GM19463 (cell line): ENCODE measurements around the gene PRKCB.
"Not testable (repeated sequence)": the region's sequence is repeated elsewhere in the genome, so short reads cannot be mapped to it uniquely, and the experiment has no call there.

ENCODE experiments used
- ATAC-seq: cut with Tn5 transposase; IDR thresholded peaks from one replicate; pipeline ENCODE4 v1.9.1; 2021; ENCODE audit warnings: mild to moderate bottlenecking, moderate library complexity; ENCODE audit not compliant: unreplicated experiment

The PRKCB gene

DNA sequence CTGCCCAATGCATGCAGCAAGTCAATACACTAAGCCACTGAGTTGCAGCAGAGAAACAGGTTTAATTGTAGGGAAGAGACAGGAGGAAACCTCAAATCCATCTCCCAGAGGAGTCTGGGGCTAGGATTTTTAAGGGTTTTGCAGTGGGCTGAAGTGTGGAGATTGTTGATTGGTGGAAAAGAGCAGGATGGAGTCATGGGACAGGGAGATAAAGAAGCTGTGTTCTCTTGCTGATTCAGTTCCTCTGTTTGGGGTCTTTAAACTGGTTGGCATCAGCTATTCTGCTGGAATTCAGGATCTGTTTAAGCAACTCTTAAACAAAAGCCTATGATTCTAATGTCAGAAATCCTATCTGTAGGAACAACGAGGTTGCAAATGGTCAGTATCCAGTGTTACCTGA, 239.5 kb downstream of the PRKCB start:
- ATAC-seq: no peak

DNA sequence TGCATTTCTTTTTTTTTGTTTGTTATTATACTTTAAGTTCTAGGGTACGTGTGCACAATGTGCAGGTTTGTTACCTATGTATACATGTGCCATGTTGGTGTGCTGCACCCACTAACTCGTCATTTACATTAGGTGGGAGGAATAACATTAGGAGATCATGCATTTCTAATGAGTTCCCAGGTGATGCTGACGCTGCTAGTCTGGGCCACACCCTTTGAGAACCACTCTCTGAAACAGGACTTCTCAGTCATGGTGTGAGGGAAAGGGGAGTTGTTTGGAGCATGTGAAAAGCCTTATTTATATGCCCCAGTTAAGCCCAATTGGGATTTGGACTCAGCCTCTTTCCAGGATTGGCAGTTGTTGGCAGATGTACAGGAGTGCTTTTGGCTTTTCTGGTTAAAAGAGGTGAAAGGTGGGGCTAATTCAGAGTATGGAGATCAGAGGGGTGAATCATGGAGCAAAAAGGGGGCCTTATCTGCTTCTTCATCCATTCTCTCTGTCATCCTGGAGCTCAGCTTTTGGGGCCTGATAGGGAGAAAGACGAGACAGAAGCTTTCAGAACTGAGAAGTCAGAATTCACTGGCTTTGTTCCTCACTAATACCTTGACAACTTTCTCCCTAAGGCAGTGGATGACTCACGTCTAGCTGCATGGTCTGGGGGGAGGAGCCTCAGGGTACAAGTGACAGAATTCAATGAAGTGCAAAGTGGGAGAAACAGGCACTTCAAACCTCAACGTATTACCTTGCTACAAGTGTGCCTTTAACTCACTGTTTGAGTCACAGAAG, 240.3 kb downstream of the PRKCB start:
- peak; percentile 74 for ATAC-seq

DNA sequence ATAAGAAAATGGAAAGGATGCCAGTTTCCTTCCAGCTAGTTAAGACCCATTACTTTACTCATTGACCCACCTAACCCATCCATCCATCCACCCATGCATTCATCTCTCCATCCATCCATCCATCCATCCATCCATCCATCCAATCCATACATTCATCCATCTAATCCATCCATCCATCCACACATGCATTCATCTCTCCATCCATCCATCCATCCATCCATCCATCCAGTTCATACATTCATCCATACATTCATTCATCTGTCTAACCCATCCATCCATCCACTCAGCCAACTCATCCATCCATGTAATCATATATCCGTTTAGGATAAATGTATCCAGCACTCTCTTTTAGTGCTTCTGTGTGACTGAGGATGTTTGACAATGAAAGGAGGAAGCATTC, 241.5 kb downstream of the PRKCB start:
- no peak for ATAC-seq

DNA sequence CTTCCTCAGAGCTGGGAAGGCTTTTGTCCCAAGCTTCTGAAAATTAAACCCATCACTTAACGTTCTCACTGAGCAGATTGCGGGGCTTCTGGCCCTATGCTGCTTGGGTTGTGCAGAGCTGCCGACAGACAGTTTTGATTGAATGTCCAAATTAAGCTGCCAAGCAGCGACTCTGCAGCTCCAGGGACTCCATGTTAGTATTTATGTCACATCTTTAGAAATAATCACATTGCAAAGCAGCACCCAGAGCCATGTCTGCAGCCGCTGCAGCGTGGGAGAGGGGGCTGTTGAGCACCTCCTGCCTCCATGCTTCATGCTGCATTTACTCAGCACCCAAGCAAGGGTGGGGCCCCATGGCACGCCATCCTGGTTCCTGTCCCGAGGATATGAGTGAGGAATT, 242.2 kb downstream of the PRKCB start:
- ATAC-seq: no peak

DNA sequence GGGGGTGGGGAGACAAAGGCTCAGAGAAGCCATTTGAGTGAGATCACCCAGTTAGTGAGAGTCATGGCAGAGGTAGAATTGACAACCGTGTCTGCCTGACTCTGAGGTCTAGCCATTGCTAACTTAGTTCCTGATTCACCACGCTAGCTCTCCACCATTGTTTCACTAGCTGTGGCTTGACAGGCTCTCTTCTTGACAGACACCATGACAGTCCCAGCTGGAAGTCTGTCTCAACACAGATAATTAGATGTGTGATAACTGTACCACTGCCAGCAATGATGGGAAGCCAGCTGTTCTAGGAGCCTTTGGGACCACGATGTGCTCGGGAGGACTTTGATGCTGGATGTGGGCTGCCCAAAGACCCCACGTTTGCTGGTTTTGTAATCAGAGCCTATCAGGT, 249.9 kb downstream of the PRKCB start:
- ATAC-seq: no peak

DNA sequence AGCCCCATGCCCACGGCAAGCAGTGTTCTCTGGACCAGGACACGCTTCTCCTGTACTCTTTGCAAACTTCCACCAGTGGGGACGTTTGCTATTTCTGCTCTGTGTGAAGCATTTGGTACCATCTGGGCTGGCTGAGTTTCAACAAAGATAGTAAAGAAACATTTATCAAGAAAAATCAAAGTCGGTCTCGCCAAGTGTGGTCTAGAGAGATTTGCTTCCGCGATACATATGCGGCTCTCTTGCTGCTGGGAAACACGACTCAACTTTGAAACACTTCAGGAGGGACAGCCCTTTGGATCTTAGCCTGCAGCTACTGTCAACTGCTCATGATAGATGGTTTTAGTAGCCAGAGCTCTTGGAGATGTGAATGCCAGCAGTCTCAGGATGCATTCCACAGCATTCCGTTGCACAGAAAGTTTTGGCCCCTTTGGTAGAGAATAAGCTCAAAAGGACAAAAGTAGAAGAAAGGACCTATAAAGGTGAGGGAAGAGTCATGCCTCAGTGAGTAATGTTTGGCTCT, 252.2 kb downstream of the PRKCB start:
- ATAC-seq: no peak

DNA sequence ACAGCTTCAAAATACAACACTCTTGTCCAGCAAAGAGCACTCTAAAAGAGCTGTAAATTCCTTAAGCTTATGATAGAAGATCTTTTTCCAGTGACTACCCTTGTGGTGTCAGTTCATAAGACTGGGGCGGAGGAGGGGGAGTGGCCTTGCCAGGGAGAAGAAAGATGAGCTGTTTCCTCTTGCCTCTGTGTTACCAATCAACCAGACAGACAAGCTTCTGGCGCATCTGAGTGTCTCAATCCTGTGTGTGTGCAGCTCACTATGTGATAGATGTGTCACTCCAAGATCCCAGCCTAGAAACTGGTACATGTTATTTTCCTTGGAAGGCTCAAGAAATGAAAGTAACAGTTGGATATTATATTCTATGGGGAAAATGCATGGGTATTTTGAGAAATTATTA, 253.0 kb downstream of the PRKCB start:
- ATAC-seq: no peak

DNA sequence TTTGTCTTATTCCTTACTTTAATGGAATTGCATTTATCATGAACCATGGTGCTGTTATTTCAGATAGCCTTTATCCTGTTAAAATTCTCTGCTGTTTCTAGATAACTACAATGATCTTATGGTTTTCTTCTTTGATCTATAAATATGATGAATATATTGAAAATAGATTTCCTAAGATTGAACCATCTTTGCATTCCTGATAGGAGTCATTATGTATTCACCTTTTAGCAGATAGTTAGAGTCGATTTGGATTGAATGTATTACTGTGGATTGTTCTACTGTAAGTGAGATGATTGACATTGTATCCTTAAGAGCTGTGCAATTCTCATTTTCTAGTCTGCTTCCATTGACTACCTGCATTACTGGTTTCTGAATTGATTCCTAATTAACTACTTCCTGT, 255.3 kb downstream of the PRKCB start:
- ATAC-seq: no peak

DNA sequence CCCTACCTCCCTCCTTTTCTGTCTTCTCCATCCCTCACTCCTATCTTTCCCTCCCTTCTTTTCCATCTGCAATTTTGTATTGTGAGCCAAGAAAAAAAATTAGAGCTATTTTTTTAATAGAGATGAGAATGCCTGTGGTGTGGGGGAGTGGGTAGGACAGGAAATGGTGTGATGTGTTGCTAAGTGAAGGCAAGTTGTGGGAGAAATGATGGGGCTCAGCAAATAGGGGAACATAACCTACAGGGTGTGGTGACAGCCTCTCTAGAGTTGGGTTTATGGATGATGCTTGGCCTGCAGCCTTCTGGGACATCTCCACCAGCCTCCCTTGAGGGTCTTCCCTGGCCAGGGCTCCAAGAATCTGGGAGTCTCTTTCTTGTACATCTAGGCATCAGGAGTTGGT, 257.3 kb downstream of the PRKCB start:
- ATAC-seq: no peak

DNA sequence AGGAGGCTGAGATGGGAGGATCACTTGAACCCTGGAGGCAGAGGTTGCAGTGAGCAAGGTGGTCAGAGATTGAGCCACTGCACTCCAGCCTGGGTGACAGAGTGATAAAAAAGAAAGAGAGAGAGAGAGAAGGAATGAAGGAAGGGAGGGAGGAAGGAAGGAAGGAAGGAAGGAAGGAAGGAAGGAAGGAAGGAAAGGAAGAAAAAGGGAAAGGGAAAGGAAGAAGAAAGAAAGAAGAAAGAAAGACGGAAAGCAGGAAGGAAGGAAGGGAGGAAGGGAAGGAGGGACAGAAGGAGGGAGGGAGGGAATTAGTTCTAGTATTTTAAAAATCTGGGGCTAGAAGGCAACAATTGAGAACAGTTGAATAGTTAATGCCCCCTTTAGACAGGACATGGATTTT, 258.9 kb downstream of the PRKCB start:
- no peak for ATAC-seq

DNA sequence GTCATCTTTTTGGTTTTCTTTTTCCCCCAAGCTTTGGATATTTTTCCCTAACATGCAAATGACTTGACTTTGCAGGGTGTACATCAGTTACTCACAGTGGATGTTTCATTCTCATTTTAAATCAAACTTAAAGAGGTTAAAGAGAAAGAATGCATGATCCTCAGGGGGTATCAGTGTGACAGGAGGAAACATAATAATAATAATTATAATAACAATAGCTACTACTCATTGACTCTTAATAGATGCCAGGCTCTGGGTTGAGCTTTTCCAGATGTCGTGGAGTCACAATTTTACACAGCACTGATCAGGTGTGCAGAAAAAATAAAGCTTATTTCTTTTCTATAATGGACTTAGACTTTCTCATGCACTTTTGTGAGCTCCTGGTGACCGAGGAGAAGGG, 263.1 kb downstream of the PRKCB start:
- no peak for ATAC-seq

DNA sequence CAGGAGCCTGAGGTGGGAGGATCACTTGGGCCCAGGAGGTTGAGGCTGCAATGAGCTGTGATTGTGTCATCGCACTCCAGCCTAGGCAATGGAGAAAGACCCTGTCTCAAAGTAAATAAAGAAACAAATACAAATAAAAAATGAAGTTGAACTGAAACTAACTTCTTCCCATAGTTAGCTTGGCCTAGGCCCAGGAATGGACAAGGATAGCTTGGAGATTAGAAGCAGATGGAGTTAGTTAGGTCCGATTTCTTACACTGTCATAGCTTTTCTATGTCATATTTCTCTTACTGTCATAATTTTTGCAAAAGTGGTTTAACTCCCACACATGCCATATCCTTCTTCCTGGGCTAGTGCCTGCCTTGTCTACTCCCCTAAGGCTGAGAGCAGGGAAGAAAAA, 265.6 kb downstream of the PRKCB start:
- ATAC-seq: no peak

DNA sequence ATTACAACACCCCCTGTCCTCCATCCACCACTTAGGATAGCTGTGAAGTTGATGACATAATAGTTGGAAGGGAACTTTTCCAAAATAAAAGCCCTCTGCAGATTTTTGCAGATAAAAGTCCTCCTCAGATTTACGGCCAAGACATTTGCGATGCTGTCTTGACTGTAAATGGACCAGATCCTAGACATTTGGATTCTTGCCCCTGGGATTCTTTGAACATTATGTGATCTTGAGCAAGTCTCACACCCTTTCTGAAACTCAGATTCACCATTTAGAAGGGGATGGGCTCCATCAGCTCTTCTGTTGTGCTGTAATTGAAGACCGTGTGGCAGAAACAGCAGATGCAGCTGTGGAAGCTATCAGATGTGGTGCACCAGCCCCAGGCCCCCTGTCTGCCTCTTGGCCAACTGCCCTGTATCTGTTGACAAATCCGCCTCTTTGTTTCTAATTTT, 266.5 kb downstream of the PRKCB start:
- ATAC-seq: no peak

DNA sequence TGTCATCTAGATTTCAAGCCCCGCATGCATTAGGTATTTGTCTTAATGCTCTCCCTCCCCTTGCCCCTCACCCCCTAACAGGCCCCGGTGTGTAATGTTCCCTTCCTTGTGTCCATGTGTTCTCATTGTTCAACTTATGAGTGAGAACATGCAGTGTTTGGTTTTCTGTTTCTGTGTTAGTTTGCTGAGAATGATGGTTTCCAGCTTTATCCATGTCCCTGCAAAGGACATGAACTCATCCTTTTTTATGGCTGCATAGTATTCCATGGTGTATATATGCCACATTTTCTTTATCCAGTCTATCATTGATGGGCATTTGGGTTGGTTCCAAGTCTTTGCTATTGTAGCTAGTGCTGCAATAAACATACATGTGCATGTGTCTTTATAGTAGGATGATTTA, 269.7 kb downstream of the PRKCB start:
- ATAC-seq: not testable (repeated sequence)

DNA sequence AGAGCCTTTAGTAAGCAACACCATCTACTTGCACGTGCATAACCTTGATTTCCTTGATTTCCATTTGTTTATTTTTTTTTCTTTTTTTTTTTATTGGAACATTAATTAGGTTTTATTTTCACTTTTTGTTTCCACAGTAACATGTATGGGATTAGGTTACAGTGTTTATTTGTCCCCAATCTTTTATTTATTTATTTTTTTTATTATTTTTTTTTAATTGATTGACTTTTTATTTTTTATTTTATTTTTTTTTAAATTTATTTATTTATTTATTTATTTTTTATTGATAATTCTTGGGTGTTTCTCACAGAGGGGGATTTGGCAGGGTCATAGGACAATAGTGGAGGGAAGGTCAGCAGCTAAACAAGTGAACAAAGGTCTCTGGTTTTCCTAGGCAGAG, 272.3 kb downstream of the PRKCB start:
- not testable (repeated sequence) for ATAC-seq

DNA sequence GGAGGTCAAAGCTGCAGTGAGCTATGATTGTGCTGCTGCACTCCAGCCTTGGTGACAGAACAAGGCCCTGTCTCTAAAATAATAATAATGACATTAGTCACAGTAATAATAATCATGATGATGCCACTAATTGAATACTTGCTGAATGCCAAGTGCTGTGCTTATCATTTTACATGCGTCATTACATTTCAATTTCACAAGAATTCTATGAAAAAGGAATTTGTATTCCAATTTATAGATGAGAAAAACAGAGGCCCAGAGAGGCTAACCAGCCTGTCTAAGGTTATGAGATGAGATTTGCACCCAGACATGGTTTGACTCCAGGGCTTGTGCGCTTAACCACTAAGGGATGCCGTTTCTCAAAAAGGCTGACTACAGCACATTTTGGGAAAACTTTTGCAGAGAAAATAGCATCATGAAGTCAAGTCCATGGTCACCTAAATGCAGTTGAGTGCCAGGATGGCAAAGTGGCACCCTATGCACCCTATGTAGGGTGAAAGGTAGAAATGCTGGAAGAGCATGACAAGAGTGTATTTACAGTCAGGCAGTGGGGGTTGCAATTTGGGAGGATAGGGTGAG, 276.0 kb downstream of the PRKCB start:
- ATAC-seq: no peak

DNA sequence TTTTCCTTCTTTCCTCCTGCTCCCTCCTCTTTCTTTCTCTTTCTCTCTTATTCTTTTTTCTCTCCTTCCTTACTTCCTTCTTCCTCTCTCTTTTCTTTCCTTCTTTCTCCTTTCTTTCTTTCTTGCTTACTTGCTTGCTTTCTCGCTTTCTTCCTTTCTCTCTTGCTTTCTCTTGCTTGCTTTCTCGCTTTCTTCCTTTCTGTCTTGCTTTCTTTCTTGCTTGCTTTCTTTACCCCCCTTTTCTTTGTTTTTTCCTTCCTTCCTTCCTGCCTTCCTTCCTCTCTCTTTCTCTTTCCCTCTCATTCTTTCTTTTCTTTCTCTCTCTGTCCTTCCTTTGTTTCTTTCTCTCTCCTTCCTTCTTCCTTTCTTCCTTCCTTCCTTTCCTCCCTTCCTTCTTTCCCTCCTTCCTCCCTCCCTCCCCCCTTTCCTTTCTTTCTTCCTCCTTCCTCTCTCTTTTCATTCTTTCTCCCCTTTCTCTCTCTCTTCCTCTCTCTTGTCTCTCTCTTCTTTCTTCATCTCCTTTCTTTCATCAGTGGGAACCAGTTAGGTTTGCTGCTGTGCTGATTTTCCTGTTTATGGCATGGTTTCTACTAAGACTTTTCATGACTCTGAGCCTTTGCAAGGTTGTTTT, 277.4 kb downstream of the PRKCB start:
- no peak for ATAC-seq

DNA sequence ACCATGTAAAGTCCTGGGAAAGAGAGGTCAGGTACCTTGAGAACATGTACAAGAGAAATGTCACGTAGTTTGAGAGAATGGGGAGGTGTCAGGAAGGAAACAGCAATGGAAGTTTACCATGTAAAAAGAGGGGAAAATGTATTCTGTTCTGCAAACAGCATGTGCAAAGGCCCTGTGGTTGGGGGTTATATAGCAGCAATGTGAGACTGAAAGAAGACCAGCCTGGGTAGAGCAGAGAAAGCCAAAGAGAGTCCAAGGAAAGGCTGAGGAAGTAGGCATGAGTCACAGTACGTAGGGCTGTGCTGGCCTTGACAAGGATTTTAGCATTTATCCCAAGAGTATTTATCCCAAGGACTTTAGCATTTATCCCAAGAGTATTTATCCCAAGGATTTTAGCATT, 279.1 kb downstream of the PRKCB start:
- ATAC-seq: no peak

DNA sequence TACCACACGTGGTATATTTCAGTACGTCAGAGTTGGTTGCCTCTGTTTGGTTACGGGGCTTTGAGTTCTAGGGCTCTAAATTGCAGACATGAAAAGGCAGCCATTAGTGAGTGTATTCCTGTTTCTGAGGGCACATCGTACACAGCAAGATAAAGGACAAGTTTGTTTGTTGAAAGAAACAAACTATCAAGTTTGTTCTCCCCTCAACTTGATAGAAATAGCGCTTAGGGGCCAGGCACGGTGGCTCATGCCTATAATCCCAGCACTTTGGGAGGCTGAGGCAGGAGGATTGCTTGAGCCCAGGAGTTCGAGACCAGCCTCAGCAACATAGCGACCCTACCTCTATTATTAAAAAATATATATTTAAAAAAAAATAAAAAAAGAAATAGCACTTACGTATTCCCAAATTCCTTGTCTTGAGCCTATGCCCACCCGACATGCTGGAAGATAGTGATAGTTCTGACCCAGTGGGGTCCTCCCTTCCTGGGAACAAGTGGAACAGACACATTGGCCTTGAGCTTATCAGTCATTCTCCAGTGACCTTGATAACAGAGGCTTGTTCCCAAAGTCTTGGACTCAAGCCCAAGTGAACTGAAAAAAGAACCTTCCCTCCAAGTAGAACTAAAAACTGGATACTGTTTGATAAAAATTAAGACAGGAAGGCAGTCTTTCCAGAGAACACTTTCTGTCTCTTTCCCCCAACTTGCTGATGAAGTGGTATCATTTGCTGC, 280.4 kb downstream of the PRKCB start:
- no peak for ATAC-seq

DNA sequence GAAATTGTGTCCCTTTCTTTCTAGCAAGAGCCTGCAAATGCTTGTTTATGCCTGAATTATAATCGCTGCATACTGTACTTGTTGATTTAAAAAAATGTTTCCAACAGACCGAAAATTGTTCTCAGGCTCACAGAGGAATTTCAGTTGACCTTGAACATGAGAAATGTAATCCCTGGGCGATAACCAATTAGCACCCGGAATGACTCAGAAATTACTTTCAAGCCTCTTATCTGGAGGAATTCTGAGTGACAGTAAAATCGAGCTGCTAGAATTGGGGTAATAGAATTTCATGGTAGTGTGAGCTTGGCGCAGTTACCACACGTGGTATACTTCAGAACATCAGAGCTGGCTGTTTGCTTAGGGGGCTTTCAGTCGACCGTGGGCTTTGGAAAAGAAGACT, 281.2 kb downstream of the PRKCB start:
- ATAC-seq: no peak

DNA sequence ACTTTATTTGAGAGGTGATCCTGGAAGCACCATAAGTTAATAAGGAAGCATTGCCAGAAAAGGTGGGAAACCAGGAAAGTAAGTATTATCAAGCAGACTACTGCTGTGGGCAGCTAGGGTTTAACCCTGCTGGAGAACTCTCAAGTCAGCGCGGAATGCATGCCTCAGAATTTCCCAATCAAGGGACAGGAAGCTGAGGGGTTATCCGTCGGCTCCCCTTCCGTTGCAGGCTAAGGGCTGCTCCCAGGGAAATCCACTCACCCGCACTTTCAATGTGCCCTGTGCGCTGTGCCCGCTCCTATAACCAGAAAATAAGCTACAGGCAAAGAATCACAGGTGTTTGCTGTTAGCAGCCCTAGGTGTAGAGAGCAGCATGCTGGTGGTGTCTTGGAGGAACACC, 281.9 kb downstream of the PRKCB start:
- no peak for ATAC-seq
